IPS-NIHi11 (cell line): Measurements from ENCODE around the gene DIP2B.
A peak's percentile ranks its signal among the peaks of the same experiment; 100 is the strongest.

Experiments used
- DNase-seq: peaks from one replicate; pipeline ENCODE4 v3.0.0; 2012; ENCODE audit warnings: mixed read lengths, low spot score

DIP2B gene

GRCh38 chr12:50772470-50772869 is 267.7 kb downstream of the DIP2B start:
- no peak for DNase-seq

GRCh38 chr12:50772877-50773276 is 268.1 kb downstream of the DIP2B start:
- no peak for DNase-seq

- no peak for DNase-seq
Observed at GRCh38 chr12:50775251-50775650, 270.5 kb downstream of the DIP2B start.

GRCh38 chr12:50776749-50777728 is 272.3 kb downstream of the DIP2B start:
- DNase-seq = no peak

- no peak for DNase-seq
Observed at GRCh38 chr12:50778663-50779590, 274.1 kb downstream of the DIP2B start.

- no peak for DNase-seq
Observed at GRCh38 chr12:50780013-50780412, 275.2 kb downstream of the DIP2B start.

GRCh38 chr12:50784501-50784900 is 279.7 kb downstream of the DIP2B start:
- DNase-seq = no peak

GRCh38 chr12:50785406-50786001 is 280.7 kb downstream of the DIP2B start:
- DNase-seq = no peak

GRCh38 chr12:50786498-50787231 is 281.9 kb downstream of the DIP2B start:
- DNase-seq = peak; percentile 31

GRCh38 chr12:50787618-50788017 is 282.8 kb downstream of the DIP2B start:
- DNase-seq = no peak

GRCh38 chr12:50788561-50788960 is 283.8 kb downstream of the DIP2B start:
- no peak for DNase-seq

GRCh38 chr12:50790081-50790480 is 285.3 kb downstream of the DIP2B start:
- no peak for DNase-seq
